GM19023 (cell line): ENCODE data around the gene MTURN.
"Not testable (repeated sequence)": the region's sequence is repeated elsewhere in the genome, so short reads cannot be mapped to it uniquely, and the experiment has no call there.

Source experiments
- ATAC-seq: cut with Tn5 transposase; IDR thresholded peaks from one replicate; pipeline ENCODE4 v1.9.1; 2021; ENCODE audit warnings: mild to moderate bottlenecking, moderate library complexity; ENCODE audit not compliant: unreplicated experiment

MTURN gene

DNA sequence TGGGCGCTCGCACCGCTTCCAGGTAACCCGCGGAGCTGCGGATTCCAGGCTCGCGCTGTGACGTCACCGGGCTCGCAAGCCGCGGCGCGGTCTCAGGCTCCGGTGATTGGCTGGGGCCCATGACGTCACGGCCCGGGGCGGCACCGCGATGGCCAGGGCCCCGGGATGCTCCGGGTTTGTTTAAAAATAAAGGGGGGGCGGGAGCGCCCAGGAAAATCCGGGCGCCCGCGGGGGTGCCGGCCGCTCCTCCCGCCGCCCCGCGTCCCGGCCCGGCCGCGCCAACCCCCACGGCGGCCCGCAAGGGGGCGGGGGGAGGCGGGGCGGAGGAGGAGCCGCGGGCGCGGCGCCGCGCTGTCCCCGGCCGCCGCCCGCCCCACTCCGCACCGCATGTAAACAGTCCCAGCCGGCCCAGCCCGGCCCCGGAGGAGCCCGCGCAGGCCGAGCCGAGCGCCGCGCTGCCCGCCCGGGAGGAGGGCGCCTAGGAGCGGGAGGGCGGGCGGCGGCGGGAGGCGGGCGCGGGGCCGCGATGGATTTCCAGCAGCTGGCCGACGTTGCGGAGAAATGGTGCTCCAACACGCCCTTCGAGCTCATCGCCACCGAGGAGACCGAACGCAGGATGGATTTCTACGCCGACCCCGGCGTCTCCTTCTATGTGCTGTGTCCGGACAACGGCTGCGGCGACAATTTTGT is at the start of gene MTURN:
Gene MTURN (plus strand): TSS at position 376 of the 690 bp plus-strand sequence. CDS start 151 bp downstream, at position 527.
- peak; percentile 84 for ATAC-seq

DNA sequence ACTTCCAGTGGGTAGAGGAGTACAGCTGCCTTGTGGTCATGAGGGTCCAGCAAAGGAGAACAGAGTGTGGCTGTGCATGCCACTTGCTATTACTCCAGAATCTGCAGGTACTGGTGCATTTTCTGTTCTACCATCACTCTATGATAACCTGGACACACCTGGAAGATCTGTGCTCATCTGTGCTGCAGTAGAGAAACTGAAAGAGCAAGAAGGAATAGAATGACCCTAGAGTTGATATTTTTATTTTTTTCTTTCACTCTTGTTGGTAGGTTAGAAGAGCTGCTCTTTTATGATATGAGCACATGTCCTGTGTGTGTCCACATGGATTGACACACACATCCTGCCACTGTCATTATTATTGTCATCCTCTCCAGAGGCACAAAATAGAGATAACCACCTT is 48.3 kb upstream of the MTURN start:
- ATAC-seq: no peak

DNA sequence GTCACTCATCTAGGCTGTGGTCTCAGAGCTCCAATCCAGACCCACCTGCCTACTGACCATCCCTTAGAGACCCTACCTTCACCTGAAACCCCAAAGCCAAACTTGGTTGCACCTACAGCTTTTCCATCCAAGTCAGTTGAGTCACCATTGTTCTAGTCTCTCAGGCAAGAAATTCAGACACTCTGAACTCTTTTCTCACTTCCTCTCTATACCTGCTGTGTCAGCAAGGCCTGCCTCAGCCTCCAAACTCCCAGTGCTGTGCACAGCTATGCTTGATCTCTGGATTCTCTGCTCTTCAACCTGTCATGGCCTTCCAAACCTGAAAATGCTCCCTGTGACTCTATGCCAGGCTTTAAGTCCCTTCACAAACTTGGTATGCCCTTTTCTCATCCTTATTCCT is 47.4 kb upstream of the MTURN start:
- ATAC-seq: no peak

DNA sequence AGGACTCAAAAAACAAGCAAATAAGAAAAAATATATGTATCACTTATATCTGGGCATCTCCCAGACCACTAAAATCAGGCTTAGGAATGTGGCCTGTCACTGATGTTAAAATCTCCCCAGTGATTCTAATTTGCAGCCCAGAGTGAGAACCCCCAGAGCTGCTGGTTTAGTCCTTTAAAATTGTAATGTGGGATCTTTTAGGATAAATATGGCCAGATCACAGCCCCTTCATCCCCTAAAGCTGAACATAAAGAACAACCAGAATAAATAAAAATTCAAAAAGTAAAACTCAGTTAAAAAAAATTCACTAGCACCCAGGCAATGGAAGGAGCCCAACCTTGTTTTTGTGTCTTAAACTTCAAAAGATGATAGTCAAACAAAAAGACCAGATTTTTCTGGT is 46.4 kb upstream of the MTURN start:
- no peak for ATAC-seq

DNA sequence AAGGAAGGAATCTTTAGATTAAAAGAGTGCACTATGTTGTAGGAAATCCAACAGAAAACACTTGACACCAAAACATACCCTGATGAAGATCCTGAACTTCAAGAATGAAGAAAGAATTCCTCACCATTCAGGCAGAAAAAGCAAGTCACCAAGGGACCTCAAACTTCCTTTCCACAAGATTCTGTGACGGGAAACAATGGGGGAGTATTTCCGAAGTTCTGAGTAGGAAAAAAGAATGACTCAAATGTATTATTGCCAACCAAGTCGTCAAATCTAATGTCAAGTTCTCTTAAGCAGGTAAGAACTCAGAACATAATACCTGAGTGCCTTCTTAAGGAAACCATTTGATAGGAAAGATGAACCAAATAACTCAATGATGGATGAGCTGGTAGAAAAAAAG is 44.7 kb upstream of the MTURN start:
- ATAC-seq: no peak

DNA sequence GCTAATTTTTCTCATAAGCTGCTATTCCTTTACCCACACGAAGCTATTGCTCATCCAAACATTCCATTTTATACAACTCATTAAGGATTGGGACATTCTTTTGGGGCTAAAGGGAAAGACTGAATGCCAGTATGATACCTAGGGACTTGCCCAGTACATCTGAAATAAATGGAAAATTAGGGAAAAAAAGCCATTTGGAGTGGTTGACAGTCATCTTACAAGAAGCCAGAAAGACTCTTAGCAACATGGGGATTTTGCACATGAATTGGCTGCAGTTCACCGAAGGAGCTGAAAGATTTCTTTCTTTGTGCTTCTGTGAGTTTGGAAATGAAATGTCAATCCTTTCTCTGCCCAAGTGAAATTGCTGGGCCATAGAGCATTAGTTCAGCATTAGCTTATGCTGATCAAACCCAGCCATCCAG is 43.3 kb upstream of the MTURN start:
- ATAC-seq: no peak

DNA sequence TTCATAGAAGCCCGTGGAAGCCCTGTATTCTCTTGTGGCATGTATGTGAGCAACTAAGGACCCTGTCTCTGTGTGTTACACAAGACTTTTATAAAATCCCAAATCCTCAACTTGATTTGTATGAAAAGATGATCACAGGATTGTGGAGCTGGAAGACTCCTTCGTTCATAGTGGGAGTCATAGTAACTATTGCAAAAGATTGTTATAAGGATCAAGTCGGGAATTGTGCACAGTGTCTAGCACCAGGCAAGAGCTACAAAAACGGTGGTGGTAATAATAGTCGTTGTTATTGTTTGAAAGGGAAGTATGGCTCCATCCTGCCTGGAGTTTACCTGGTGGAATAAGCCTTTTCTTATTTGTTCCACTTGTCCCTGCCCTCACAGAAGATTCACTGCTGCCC is 42.8 kb upstream of the MTURN start:
- ATAC-seq: no peak

DNA sequence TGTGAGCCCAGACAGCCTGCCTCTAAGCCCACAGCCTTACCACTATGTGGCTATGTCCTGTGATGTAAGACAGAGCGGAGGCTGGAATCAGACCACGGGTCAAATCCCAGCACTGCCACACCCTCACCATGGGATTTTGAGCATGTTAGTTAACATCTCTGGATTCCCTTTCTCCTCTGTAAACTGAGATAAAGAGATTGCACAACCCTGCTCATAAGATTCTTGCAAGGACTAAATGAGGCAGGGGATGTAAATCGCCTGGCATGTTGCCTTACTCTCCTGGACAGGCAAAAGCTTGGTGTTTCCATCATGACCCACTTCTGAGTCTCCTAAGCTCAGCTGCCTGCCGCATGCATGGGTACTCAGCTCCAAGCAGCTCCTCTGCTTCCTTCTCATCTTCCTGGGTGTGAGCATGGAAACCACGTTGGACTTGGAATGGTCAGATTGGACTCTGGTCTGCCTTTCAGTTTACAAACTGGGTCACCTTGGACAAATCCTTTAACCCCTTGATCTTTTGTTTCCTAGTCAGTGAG is 41.3 kb upstream of the MTURN start:
- no peak for ATAC-seq

DNA sequence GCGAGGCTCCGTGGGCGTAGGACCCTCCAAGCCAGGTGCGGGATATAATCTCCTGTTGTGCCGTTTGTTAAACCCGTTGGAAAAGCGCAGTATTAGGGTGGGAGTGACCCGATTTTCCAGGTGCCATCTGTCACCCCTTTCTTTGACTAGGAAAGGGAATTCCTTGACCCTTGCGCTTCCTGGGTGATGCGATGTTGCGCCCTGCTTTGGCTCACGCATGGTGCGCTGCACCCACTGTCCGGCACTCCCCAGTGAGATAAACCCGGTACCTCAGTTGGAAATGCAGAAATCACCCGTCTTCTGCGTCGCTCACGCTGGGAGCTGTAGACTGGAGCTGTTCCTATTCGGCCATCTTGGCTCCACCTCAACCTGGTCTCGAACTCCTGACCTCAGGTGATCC is 36.2 kb upstream of the MTURN start:
- ATAC-seq: not testable (repeated sequence)

DNA sequence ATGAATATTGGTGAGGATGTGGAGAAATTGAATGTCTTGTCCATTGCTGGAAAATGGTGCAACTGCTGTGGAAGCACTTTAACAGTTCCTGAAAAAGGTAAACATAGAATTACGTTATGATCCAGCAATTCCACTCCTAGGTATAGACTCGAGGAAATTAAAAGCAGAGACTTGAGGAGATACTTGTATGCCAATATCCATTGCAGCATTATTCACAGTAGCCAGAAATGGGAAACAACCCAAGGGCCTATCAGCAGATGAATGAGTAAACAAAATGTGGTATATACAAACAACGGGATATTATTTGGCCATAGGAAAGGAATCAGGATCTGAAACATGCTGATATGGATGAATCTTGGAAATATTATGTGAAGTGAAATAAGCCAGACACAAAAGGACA is 32.5 kb upstream of the MTURN start:
- ATAC-seq: no peak

DNA sequence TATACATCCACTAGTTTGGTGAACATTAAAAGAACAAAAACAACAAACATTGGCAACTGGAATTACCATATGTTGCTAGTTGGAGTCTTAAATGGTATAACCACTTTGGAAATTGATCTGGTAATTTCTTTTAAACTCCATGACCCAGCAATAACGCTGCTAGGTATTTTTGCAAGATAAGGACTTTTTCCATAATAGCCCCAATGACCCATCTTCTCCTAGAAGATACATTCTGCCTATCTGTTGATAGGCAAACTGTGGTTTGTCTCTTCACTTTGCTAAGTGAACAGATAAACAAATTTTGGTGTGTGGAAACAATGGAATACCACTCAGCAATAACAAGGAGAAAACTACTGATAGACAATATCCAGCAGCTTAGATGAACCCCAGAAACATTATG is 30.6 kb upstream of the MTURN start:
- ATAC-seq: no peak

DNA sequence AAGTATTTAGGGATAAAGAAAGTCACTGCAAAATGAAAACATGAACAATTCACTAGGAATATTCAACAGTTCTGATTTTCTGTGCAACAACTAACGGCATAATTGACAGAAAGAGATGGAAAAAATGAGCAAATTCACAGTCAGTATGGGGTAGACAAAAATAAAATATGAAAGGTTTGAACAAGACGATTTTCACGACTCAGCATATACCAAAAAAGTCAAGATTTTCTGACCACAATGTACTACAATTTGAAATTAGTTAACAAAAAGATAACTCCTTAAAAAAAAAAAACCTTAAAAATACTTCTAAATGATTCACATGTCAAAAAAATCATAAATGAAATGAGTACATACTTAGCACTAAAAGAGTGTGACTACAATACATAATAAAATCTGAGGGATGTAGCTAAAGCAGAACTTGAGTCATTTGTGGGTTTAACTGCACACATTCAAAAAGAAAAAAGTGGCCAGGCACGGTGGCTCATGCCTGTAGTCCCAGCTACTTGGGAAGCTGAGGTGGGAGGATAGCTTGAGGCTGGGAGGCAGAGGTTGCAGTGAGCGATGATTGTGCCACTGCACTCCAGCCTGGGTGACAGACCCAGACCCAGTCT is 22.6 kb upstream of the MTURN start:
- ATAC-seq: no peak

DNA sequence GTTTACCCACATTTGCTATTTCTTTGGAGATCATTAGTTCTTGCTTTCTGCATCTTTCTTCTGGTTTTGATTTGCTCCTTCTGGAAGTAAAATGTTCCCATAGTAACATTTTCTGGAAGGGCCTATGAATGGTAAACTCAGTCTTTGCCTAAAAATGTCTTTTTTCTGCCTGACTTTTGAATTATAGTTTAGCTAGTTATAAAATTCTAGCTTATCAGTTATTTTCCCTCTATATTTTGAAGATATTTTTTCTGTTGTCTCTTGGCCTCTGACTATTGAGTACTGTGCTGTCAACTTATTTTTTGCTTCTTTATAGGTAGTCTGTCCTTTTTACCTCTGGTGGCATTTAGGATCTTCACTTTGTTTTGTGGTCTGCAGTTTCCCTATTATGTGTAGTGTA is 21.6 kb upstream of the MTURN start:
- no peak for ATAC-seq

DNA sequence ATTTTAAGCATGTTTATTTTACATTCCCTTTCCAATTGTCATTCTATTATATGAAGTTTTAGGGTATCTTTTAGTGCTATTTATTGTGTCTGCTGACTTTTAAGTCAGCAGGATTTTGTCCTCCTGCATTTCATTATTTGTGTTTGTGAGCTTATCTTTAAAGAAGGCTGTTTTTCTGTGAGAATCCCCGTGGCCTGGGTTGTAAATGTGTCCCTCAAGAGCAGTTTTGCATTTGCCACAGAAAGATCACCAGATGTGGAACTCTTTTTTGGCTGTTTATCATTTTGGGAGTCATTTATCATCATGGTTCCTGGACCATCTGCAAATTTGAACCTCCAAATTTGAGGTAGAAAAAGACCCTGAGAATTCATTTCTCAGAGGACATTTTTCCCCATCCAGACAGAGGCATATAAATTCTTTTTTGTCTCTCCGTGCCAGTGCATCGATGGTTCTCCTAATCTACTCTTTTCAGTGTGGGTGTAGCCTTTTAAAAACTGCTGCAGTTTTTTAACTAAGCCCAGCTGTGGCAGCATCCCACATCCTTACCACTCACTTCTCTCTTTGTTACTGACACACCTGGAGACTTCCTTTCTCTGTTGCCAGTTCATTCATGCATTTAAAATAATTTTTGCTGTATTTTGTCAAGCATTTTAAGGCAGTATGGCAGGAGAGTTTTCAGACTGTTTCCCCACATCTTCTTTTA is 20.1 kb upstream of the MTURN start:
- ATAC-seq: no peak

DNA sequence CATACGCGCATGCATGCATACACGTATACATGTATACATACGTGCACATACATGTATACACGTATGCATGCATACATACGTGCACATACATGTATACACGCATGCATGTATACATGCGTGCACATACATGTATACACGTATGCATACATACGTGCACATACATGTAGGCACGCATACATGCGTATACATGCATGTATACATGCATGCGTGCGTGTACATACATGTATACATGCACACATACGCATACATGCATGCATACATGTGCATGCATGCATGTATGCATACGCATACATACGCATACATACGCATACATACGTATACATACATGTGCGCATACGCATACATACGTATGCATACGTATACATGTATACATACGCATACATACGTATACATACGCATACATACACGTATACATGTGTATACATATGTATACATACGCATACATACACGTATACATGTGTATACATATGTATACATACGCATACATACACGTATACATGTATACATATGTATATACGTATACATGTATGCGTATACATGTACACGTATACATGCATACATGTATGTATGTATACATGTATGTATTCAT is 19.0 kb upstream of the MTURN start:
- no peak for ATAC-seq

DNA sequence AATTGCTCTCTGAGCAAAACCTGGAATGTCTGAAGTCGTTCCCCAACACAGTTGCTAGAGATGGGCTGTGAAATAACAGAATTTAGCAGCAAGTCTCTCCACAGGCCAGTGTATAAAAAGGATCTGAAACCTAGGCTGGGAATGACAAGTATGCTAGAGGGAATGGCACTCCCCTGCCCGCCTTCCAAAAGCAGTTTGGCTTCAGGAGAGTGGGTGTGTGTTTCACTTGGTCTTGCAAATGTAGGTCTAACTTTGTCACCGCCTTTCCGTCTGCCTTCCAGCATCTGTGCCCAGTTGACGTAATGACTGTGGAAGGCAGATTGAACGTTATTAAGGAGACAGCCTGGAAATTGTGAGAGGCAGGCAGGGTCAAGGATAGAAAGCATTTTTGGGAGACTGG is 18.0 kb upstream of the MTURN start:
- ATAC-seq: no peak

DNA sequence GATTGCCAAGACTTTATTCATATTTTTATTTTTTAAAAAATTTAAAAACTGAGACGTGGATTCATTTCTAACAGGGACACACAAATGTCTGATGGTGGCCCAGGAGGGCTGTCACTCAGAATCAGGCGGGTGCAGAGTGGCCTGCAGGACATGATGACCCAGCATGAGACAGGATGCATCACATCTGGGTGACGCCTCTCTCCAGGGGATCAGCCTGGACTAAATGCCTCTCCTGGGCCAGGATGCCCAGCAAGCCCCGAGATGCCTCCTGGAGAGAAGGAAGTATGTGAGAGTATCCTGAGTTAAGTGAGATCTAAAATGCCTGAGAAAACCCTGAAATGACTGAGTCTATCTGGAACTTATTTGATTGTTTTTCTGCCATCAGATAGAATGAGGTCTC is 16.9 kb upstream of the MTURN start:
- ATAC-seq: no peak

DNA sequence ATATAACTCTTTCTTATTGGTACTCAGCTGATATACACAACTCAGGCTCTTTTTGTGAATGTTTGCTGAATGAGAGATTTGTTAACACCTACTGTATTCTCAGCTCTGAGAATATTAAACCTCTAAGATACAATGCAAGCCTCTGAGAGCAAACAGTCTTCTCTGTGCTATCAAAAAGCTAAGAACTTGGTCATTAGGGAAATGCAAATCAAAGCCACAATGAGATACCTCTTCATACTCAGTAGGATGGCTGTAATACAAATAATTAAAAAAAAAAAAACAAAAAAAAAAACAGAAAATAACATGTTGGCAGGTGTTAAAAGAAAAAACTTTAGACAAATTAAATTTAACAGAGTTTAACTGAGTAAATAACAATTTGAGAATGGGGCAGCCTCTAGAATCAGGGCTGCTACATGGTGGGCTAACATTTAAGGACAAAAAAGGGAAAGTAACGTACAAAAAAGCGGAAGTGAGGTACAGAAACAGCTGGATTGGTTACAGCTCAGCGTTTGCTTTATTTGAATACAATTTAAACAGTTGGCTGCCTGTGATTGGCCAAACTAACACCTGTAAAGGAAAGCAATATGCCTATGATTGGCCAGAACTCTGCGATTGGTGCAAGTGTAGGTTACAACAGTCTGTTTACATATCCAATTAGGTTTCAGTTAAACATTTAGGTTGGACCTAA is 14.8 kb upstream of the MTURN start:
- no peak for ATAC-seq

DNA sequence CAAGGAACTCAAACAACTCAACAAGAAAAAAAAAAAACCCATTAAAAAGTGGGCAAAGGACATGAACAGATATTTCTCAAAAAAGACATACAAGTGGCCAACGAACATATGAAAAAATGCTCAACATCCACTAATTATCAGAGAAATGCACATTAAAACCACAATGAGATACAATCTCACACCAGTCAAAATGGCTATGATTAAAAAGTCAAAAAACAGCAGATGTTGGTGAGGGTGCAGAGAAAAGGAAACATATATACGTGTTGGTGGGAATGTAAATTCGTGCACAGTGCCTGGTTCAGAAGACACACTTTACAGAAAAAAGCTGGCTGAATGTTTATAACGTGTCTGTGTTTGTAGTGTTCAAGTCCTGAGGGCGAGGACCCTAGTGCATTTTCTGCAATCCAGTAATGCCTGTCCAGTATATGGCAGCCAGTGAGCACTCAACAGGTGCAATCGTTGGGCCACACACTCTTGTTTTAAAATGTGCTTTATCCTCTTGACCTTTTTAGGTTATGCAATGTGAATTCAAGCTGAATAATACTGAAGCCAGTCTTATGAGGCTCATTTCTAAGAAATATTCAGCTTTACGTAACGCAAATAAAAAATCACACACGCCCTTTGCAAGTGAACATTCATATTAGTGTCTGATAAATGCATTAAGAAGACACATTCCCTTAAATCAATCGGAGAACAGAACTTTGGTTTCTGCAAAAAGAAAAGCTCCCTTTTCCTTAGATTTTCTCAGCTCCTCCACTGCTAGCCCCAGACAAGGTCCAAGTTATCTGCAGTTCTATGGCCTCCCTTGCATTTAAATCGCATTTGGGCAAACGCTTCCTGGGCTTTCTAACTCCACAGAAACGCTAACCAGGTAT is 813 bp upstream of the MTURN start:
- no peak for ATAC-seq
